IPS-NIHi7 (cell line): ENCODE results near the gene ARHGAP40.
A peak's percentile ranks its signal among the peaks of the same experiment; 100 is the strongest.

Experiments used
- DNase-seq: peaks from one replicate; pipeline ENCODE4 v3.0.0; 2012; ENCODE audit warnings: mixed read lengths; ENCODE audit errors: extremely low spot score

Gene ARHGAP40

DNA sequence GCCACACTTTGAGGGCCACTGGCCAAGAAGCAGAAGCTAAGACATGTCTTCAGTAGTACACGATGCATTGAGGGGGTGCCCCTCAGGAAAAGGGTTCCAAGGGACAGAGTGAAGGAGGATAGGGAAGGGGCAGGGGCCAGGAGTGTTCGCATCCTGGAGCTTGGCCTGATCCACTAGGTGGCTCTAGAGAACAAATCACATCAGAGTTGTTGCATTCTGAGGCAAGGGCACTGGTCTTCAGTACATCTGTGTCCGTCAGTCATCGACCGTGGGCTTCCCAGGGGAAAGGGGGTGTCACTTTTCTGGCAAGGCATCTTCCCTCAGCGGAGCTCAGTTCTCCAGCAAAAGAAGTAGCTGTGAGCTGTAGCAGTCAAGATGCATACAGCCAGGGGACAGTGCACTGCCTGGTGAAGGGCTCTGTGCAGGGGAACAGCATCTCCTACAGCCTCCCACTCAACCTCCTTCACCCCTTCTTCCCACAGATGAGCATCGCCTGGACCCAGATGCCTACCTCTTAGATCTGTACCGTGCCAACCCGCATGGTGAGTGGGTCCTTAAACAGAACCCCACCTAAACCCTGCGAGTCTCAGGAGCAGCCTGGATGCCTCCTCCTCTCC lies 47.8 kb downstream of the ARHGAP40 start:
- peak; percentile 70 for DNase-seq

DNA sequence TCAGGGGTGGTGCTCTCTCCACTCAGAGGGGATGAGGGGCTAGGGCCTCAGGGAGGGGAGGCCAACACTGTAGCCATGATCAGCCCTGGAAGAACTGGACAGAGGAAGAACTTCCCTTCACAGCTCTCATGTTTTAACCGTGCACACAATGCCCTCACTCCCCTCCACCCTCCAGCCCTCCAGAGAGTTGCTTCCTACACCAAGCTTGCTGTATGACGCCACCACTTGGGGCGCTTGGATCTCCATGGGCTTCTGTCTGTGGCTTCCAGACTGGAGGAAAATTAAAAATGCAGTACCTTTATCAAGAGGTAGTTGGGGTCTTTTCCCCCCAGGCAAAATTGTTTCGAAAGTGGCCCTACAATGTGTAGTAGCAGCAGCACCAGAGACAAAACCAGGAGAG lies 48.4 kb downstream of the ARHGAP40 start:
- no peak for DNase-seq

DNA sequence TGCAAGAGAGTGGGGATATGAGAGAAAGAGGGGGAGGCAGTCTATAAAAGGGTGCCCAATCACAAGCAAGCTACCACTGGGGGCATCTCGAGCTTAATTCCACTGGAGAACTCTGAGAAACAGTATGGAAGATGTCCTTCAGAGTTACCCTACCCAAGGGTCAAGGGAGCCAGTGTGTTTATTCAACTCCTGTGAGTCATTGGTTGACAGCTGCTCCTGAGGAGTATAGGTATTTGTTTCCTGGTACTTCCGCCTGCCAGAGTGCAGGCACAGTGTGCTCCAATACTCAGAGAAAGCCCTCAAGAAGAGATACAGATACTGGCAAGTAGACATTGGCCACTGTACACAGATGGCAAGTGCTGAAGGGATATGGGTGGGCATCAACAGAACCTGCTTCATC lies 49.5 kb downstream of the ARHGAP40 start:
- DNase-seq = no peak

DNA sequence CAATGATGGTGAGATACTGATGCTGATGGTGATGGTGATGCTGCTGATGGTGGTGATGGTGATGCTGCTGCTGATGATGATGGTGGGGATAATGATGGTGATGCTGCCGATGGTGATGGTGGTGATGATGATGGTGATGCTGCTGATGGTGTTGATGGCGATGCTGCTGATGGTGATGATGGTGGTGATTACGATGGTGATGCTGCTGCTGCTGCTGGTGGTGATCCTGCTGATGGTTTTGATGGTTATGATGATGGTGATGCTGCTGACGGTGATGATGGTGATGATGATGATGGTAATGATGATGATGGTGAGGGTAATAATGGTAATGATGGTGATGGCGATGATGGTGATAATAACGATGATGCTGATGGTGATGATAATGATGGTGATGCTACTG lies 50.0 kb downstream of the ARHGAP40 start:
- no peak for DNase-seq

DNA sequence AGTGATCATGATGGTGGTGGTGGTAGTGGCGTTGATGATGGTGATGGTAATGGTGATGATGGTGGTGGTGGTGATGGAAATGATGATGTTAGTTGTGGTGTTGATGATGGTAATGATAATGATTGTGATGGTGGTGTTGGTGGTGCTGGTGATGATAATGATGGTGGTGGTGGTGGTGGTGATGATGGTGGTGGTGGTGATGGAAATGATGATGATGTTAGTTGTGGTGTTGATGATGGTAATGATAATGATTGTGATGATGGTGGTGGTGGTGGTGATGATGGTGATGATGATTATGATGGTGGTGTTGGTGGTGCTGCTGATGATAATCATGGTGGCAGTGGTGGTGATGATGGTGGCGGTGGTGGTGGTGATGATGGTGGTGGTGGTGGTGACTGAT lies 51.4 kb downstream of the ARHGAP40 start:
- DNase-seq = no peak

DNA sequence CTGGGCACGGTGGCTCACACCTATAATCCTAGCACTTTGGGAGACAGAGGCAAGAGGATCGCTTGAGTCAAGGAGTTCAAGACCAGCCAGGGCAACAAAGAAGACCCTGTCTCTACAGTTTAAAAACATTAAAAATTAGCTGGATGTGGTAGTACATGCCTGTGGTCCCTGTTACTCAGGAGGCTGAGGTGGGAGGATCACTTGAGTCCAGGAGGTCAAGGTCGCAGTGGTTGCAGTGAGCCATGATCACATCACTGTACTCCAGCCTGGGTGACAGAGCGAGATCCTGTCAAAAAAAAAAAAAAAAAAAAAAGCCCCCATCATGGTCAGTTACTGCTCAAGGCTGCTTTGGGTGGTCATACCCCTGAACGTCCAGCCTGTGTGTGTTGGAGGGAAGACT lies 55.8 kb downstream of the ARHGAP40 start:
- DNase-seq = no peak

DNA sequence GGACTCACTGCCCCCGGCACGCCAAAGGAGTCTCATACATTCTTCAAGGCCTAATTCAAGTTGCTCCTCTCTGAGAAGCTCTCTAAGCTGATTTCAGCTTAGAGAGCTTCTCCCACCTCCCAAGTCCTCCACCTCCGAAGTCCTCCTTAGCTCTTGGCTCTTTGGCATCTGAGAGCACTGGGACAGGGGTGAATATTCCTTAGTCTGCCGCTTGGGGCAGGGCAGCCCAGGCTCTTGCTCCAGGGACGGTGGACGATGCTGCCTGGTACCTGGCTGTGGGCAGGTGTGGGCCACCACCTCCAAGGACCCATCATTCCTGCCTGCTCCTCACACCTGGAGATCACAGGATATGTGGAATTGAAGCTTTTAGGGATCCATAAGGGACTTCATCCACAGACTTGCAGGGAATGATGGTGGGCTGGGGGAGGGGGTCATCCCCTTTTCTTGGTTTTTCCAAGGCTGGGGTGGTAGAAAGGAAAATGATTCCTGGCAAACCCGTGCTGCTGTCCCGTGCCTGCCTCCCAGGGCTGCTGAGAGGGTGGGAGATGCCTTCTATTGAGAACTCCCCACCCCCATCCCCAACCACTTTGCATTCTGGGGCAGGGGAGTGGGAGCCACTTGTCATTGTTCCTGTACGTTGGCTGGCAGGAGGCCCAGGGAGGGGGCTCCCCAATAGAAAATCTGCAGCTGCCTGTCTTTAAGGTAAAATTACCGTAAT lies 57.4 kb downstream of the ARHGAP40 start:
- peak; percentile 89 for DNase-seq

DNA sequence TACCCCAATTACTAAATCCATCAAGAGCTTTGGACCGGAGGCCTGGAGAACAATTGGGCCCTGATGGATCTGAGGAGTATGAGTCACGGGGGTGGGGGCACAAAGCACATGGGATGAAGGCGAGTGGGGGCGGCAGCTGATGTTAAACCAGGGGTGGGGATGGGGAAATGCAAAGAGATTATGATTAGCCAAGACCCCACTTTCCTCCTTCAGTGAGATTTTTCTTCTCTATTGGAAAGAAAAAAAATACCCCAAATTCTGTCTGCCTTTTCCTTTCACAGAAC lies 57.9 kb downstream of the ARHGAP40 start:
- no peak for DNase-seq

DNA sequence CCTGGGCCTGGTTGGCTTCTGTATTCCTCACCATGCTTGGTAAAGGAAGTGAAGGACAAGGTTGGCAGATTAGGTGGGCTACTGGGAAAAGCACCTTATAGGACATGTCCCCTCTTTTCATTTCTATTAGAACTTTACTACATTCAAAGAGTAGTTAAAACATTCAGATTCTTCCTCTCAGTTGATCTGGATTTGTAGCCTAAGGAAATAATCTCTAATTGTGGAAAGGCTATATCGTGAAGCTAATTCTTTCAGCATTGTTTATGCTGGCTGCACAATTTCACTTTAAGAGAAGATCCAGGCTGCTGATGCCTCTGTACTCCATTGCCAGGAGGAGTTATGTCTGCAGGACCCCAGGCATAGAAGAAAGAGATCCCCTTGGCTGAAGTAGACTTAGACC lies 58.8 kb downstream of the ARHGAP40 start:
- DNase-seq = no peak

DNA sequence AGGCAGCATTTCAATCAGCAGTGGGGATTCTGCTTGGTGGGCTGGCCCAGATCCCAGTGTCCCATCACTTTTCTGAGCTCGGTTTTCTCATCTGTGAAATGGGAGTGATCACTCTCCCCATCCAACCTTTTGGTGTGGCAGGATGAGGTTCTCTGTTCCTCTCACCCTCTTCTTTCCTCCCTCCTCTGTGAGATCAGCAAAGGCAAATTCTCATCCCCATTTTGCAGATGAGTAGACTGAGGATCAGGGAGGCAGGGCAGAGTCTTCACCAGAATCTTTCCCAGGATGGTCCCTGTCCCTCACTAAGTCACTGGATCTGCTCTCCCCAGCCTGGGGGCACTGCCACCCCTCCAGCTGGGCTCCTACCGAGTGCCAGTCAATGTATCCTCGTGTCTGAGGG lies 62.1 kb downstream of the ARHGAP40 start:
- no peak for DNase-seq

DNA sequence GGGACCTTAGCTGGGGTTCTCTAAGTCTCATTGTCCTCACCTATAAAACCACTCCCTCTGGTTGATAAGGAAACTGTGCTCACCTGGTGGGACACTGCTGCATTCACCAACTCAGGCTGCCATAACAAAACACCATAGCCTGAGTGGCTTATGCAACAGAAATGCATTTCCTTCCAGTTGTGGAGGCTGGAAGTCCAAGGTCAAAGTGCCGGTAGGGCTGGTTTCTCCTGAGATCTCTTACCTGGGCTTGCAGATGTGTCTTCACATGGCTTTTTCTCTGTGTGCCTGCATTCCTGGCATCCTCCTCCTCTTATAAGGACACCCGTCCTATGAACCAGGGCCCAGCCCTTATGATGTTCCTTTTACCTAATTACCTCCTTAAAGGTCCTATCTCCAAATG lies 62.7 kb downstream of the ARHGAP40 start:
- no peak for DNase-seq

DNA sequence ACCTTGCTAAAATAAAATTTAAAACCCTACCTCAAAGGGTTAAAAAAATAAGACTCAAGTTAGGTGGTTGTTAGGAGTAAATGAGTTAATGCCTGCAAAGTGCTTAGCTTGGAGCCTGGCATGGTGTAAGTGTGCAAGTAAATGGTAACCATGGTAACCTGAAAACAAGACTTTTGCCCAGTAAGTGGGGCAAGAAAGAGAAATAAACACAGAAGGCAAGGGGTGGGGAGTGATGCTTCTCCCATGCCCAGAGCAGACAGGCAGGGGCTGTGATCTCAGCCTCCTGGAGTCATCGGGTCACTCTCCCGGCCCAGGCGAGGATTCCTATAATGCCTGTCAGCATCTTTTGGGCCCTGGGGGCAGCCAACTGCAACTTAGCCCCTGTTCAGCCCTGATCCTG lies 63.5 kb downstream of the ARHGAP40 start:
- no peak for DNase-seq

DNA sequence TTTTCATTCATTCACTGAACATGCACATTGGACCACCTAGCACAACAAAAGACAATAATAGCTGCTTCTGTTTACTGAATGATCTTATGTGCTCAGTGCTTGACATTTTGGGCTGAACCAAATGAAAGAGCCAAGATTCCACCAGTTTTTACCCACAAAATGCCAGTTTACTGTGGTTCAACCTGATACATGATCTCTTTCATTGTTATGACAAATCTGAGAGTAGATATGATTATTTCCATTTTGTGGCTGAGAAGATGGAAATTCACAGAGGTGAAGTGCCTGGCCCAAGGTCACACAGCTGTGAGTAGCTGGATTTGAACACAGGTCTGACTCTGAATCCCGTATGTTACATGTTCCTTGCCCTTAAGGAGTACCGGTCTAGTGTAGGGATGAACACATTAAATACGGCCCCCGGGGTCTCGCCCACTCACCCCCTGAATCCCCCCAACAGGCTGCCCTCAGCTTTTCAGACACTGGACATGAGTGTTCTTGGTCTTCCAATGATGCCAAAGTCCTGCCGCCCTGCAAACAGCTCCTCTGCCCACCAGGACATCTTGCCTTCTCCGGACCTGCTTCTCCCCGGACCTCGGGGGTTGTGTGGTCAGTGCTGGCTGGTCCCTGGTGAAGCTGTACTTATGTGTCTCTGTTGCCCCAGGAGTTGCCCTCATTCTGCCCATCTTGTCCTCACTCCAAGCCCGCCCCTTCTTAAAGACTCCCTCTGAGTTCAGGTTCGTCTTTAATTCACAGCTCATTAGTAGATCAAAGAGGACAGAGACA lies 64.1 kb downstream of the ARHGAP40 start:
- DNase-seq = no peak

DNA sequence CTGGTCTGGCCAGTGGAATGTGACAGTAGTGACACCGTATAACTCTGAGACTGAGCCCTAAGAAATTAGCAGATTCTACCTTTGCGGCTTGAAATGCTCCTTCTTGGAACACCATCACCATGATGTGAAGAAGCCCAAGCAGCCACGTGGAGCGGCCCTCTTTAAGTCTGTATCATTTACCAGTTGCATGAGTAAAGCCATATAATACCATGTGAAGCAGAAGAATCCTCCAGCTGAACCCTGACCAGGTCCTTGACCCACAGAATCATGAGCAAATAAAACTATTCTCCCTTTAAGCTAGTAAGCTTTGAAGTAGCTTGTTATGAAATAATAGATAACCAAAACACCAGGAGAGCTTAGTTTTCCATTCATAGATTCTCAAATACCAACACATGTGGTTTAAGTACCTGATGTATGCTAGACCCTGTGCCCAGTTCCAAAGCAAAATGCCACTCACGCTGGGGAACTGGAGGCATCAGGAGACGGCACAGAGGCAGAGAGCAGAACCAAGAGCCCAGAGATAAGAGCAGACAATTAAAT lies 65.9 kb downstream of the ARHGAP40 start:
- DNase-seq = no peak

DNA sequence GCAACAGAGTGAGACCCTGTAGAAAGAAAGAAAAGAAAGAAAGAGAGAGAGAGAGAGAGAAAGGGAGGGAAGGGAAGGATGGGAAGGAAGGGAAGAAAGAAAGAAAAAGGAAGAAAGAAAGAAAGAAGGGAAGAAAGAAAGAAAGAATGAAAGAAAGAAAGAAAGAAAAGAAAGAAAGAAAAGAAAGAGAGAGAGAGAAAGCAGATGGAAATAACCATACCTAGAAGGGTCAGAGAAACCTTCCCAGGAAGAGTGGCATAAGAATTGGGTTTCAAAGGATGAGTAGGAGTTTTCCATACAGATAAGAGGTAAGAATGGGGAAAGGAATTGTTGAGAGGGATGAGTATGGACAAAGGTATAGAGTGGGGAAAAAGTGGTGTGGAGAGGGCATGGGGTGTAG lies 68.1 kb downstream of the ARHGAP40 start:
- no peak for DNase-seq

DNA sequence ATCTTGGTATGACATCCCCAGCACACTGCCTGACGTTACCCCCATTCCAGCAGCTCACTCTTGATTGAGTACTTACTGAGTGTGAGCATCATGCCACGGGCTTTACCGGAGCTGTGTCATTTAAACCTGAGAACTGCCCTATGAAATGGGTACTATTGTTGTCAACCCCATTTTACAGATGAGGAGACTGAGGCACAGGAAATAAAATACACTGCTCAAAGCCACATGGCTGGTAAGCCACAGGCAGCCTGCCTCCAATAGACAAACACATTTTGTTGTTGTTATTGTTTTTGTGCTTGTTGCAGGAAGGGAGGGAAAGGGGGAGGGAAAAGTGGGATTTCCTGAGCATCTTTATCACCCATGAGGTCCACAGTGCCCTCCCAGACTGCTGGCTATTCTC lies 69.2 kb downstream of the ARHGAP40 start:
- DNase-seq = no peak

DNA sequence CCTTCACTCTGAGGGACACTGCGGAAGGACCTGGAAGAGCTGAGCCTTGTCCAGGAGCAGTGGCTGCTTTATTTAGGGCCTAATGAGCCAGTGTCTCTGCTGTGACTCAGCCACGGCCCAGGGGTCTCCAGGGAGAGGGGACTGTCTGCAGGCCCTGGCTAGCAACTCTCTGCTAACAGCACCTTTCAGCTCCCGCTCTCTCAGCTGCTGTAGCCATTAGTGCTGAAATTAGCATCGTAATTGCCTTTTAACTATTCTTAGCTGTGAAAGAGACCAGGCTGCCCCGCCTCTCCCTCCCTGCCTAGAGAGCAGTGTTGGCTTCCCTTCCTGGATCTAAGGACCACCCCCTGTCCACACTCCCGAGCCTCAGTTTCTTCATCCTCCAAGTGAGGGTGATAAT lies 69.6 kb downstream of the ARHGAP40 start:
- DNase-seq = peak; percentile 58

DNA sequence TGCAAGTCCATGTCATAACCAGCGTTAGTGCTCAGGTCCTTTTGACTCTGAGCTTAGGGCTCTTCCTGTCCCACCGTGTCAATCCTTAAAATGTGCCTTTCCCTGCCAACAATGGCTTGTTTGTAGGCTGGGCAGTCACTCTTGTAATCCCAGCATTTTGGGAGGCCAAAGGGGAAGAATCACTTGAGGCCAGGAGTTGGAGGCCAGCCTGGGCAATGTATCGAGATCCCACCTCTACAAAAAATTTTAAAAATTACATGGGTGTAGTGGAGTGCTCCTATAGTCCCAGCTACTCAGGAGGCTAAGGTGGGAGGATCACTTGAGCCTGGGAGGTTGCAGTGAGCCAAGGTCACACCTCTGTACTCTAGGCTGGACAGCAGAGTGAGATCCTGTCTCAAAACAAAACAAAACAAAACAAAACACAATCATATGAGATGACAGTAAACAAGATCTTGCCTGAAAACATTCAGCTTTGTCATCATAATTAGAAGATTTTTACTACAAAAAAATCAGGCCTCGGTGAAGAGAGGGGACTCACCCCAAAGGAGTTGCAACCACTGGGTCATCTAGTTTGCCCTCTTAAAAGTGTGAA lies 70.2 kb downstream of the ARHGAP40 start:
- DNase-seq = no peak

DNA sequence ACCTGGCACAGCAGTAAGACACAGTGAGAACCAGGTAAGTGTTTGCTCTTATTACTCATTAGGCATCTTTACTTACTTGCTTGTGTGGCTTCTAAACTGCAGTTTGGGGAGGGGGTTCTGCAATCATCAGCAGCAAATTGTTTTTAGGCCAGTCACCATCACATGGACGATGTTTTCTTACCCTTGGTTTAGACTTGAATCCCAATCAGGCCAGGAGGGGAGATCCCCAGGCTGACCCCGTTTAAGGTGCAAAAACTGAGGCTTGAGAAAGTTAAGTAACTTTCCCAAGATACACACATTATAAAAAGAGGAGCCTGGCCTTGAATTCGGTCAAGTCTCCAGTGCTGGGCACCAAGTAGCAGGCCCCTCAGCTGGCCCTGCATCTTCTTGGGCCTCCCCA lies 70.9 kb downstream of the ARHGAP40 start:
- no peak for DNase-seq

DNA sequence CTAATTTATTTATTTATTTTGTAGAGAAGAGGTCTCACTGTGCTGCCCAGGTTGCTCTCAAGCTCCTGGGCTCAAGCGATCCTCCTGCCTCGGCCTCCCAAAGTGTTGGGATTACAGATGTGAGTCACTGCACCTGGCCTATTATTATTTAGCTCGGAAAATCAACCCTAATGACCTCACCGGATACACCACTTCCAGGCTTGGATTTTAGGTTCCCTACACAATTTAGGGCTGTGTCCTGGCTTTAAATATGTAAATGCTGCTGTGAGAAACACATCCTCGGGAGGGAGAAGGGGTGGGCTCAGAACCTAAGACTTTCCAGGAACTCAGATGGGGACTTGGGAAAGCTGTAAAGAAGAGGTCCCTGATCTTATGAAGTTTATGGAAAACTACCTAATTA lies 71.7 kb downstream of the ARHGAP40 start:
- DNase-seq = no peak

DNA sequence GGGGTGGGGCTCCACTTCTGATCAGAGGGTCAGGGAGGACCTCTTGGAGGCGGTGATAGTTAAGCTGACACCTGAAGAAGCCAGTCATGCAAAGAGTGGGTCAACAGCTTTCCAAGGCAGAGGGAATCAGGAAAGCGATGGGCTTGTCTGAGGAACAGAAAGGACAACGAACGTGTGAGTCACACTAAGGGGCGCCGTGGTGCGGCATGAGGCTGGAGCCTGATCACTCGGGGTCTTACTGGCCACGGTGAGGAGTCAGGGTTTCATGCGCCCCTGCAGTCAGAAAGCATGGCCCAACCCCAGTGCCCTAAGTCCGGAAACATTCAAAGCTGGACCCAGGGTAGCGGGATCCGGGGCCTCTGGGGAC lies 72.1 kb downstream of the ARHGAP40 start:
- peak; percentile 51 for DNase-seq

DNA sequence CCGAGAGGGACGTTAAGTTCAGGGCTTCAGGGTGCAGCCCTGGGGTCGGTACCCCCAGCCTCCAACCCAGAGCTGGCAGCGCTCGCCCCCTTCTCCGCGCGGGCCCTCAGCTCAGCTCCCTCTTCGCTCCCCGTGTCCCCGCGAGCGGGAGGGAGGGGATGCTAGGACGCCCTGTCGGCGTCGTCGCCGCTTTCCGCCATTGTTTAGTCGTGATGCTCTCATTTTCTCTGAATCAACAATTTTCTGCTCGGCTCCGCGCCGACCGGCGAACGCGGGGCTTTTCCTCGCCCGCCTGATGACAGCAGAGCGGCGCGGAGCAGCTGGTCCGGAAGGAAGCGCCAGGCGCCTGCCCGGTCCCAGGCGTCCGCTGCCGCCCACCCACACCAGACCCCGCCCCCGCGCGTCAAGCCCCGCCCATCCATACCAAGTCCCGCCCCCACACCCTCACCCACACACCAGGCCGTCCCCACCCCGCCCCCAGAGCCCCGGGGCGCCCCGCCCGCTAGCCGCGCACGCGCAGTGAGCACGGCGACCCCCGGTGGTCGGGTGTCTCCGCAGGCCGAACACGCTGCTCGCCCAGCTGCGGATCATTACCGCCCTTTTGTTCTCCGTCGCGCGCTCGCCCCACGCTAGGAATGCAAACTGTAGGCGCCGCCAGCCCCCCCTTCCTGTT lies 72.6 kb downstream of the ARHGAP40 start:
- DNase-seq = peak; percentile 97
